WTC11 (cell line): ENCODE measurements around the gene GALNT18. TPM values are rescaled to one million over a fixed set of nuclear protein-coding genes. Genes with fewer than 3 reads are reported as not detected.

Experiments
- ATAC-seq: fragments of 200-7000 bp; cut with Tn5 transposase; 2 replicates; pipeline ENCODE4 v1.10.0; 2021; ENCODE audit warnings: mild to moderate bottlenecking, moderate library complexity
- CTCF ChIA-PET: fragments of 300-600 bp; sonication (Branson Sonifier 250); formaldehyde crosslinking; loops from one replicate; lab custom pipeline; 2021; ENCODE audit warnings: antibody characterized with exemption; lab: Charles Lee
- POLR2A ChIA-PET: fragments of 350-600 bp; sonication (Branson Sonifier 250); formaldehyde crosslinking; loops from one replicate; lab custom pipeline; 2021; ENCODE audit warnings: antibody characterized with exemption; lab: Charles Lee
- DNase-seq: peaks from one replicate; pipeline ENCODE4 v3.0.0; 2021; ENCODE audit warnings: low spot score
- H3K27ac Mint-ChIP-seq: 2 replicates; pipeline ENCODE4 v1.8.0; 2021; ENCODE audit warnings: mixed read lengths
- H3K27me3 Mint-ChIP-seq: 2 replicates; pipeline ENCODE4 v1.8.0; 2021; ENCODE audit warnings: low read depth, mild to moderate bottlenecking, moderate library complexity, mixed read lengths
- H3K36me3 Mint-ChIP-seq: 2 replicates; pipeline ENCODE4 v1.8.0; 2021; ENCODE audit warnings: mixed read lengths
- H3K4me1 Mint-ChIP-seq: 2 replicates; pipeline ENCODE4 v1.8.0; 2022; ENCODE audit warnings: mixed read lengths
- H3K4me3 Mint-ChIP-seq: 2 replicates; pipeline ENCODE4 v1.8.0; 2021; ENCODE audit warnings: mild to moderate bottlenecking, moderate library complexity, mixed read lengths
- H3K9me3 Mint-ChIP-seq: 2 replicates; pipeline ENCODE4 v1.8.0; 2021; ENCODE audit warnings: mixed read lengths
- ATF1 ChIP-seq: sonication (generic); formaldehyde crosslinking; IDR thresholded peaks from 2 replicates; pipeline ENCODE4 v1.8.1; 2023; ENCODE audit warnings: mild to moderate bottlenecking, moderate library complexity, missing genetic modification reagents
- EMX1 ChIP-seq: fragments of 250-450 bp; sonication (Bioruptor Pico); IDR thresholded peaks from 2 replicates; pipeline ENCODE4 v1.8.0; 2021; ENCODE audit warnings: mild to moderate bottlenecking
- ESRRA ChIP-seq: sonication (generic); formaldehyde crosslinking; IDR thresholded peaks from 2 replicates; pipeline ENCODE4 v1.8.1; 2022; ENCODE audit warnings: mild to moderate bottlenecking, missing genetic modification reagents, borderline replicate concordance
- FOXJ3 ChIP-seq: sonication (generic); formaldehyde crosslinking; IDR thresholded peaks from 2 replicates; pipeline ENCODE4 v1.9.0; 2021; ENCODE audit warnings: missing genetic modification reagents, mild to moderate bottlenecking, borderline replicate concordance
- GABPB1 ChIP-seq: sonication (generic); formaldehyde crosslinking; IDR thresholded peaks from 2 replicates; pipeline ENCODE4 v1.8.1; 2023; ENCODE audit warnings: mild to moderate bottlenecking, missing genetic modification reagents
- GRHL2 ChIP-seq: fragments of 250-450 bp; sonication (Bioruptor Pico); IDR thresholded peaks from 2 replicates; pipeline ENCODE4 v1.8.0; 2022; ENCODE audit warnings: mild to moderate bottlenecking, moderate library complexity; ENCODE audit not compliant: insufficient replicate concordance, severe bottlenecking
- JUN ChIP-seq: sonication (generic); formaldehyde crosslinking; IDR thresholded peaks from 2 replicates; pipeline ENCODE4 v1.8.0; 2023; ENCODE audit warnings: mild to moderate bottlenecking, missing genetic modification reagents
- MAX ChIP-seq: sonication (generic); formaldehyde crosslinking; IDR thresholded peaks from 2 replicates; pipeline ENCODE4 v1.8.0; 2022; ENCODE audit warnings: mild to moderate bottlenecking, missing genetic modification reagents
- RELA ChIP-seq: sonication (generic); formaldehyde crosslinking; IDR thresholded peaks from 2 replicates; pipeline ENCODE4 v1.8.1; 2022; ENCODE audit warnings: missing genetic modification reagents, mild to moderate bottlenecking, borderline replicate concordance
- USF2 ChIP-seq: sonication (generic); formaldehyde crosslinking; IDR thresholded peaks from 2 replicates; pipeline ENCODE4 v1.8.1; 2023; ENCODE audit warnings: mild to moderate bottlenecking, missing genetic modification reagents, moderate library complexity
- ZNF121 ChIP-seq: sonication (generic); formaldehyde crosslinking; IDR thresholded peaks from 2 replicates; pipeline ENCODE4 v1.8.0; 2023; ENCODE audit warnings: missing genetic modification reagents
- ZNF532 ChIP-seq: fragments of 250-450 bp; sonication (Bioruptor Pico); IDR thresholded peaks from 2 replicates; pipeline ENCODE4 v1.9.0; 2021; ENCODE audit warnings: mild to moderate bottlenecking, borderline replicate concordance
- ZNF671 ChIP-seq: fragments of 250-450 bp; sonication (Bioruptor Pico); IDR thresholded peaks from 2 replicates; pipeline ENCODE4 v1.8.0; 2021; ENCODE audit warnings: mild to moderate bottlenecking
- total RNA-seq: library from RNA; stranded (reverse); gene quantifications from 3 replicates; pipeline ENCODE4 v1.2.3, GENCODE V29; 2021
- TF ChIP-seq, protein P1 (sequence below): sonication (generic); formaldehyde crosslinking; IDR thresholded peaks from 2 replicates; pipeline ENCODE4 v1.8.0; 2022; ENCODE audit warnings: mild to moderate bottlenecking, missing genetic modification reagents
- TF ChIP-seq, protein P2 (sequence below): sonication (generic); formaldehyde crosslinking; IDR thresholded peaks from 2 replicates; pipeline ENCODE4 v1.8.0; 2022; ENCODE audit warnings: mild to moderate bottlenecking, missing genetic modification reagents
- TF ChIP-seq, protein P3 (sequence below): sonication (generic); formaldehyde crosslinking; conservative IDR thresholded peaks from 2 replicates; pipeline ENCODE4 v1.8.1; 2023; ENCODE audit warnings: mild to moderate bottlenecking, low read depth, missing genetic modification reagents, moderate library complexity

Gene GALNT18
- total RNA-seq, 1 experiment from 2014 or later, result 5.0 TPM

GRCh38 chr11:11268119-11268518 lies 353.7 kb downstream of the GALNT18 start:
- no peak for ATAC-seq
- H3K27me3 Mint-ChIP-seq, result no peaks in the 10 kb centered on the region; the same call in 1 of the 2 replicates
- no peak overlapping the region for H3K4me3 Mint-ChIP-seq
- no peak for DNase-seq
- no peak overlapping the region for H3K27ac Mint-ChIP-seq
- peaks cover 14% of the 10 kb centered on the region for H3K4me1 Mint-ChIP-seq
- ChIA-PET CTCF (interaction anchor here (1.1 to 1.7 kb wide), 2 partner anchors 229 to 240 kb away, joined by 3 to 5 read pairs; no protein-coding TSS in a partner anchor), POLR2A (no interaction called here)
- H3K36me3 Mint-ChIP-seq, result no peaks in the 10 kb centered on the region
- TF ChIP-seq GRHL2 (CRISPR knock-in tag), result no peak
- no peak for TF ChIP-seq ESRRA
- no peak for TF ChIP-seq MAX (CRISPR knock-in tag)
- no peak for TF ChIP-seq ATF1 (CRISPR knock-in tag)
- no peak for TF ChIP-seq ZNF121 (CRISPR knock-in tag)
- TF ChIP-seq, protein P1, sequence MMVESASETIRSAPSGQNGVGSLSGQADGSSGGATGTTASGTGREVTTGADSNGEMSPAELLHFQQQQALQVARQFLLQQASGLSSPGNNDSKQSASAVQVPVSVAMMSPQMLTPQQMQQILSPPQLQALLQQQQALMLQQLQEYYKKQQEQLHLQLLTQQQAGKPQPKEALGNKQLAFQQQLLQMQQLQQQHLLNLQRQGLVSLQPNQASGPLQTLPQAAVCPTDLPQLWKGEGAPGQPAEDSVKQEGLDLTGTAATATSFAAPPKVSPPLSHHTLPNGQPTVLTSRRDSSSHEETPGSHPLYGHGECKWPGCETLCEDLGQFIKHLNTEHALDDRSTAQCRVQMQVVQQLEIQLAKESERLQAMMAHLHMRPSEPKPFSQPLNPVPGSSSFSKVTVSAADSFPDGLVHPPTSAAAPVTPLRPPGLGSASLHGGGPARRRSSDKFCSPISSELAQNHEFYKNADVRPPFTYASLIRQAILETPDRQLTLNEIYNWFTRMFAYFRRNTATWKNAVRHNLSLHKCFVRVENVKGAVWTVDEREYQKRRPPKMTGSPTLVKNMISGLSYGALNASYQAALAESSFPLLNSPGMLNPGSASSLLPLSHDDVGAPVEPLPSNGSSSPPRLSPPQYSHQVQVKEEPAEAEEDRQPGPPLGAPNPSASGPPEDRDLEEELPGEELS (CRISPR knock-in tag), result no peak
- no peaks in the 10 kb centered on the region for H3K9me3 Mint-ChIP-seq

- H3K4me1 Mint-ChIP-seq, result peaks cover 14% of the 10 kb centered on the region
- H3K27me3 Mint-ChIP-seq, result no peaks in the 10 kb centered on the region; the same call in 1 of the 2 replicates
- no peaks in the 10 kb centered on the region for H3K36me3 Mint-ChIP-seq
- no peak for DNase-seq
- no peak for ATAC-seq
- H3K9me3 Mint-ChIP-seq, result no peaks in the 10 kb centered on the region
- TF ChIP-seq, protein P2, sequence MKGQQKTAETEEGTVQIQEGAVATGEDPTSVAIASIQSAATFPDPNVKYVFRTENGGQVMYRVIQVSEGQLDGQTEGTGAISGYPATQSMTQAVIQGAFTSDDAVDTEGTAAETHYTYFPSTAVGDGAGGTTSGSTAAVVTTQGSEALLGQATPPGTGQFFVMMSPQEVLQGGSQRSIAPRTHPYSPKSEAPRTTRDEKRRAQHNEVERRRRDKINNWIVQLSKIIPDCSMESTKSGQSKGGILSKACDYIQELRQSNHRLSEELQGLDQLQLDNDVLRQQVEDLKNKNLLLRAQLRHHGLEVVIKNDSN (CRISPR knock-in tag), result no peak
- TF ChIP-seq EMX1 (CRISPR knock-in tag) (no peak), JUN (CRISPR knock-in tag) (no peak), GABPB1 (CRISPR knock-in tag) (no peak), ZNF532 (no peak), RELA (CRISPR knock-in tag) (no peak), FOXJ3 (CRISPR knock-in tag) (no peak), USF2 (no peak), ZNF671 (CRISPR knock-in tag) (no peak)
- TF ChIP-seq, protein P3, sequence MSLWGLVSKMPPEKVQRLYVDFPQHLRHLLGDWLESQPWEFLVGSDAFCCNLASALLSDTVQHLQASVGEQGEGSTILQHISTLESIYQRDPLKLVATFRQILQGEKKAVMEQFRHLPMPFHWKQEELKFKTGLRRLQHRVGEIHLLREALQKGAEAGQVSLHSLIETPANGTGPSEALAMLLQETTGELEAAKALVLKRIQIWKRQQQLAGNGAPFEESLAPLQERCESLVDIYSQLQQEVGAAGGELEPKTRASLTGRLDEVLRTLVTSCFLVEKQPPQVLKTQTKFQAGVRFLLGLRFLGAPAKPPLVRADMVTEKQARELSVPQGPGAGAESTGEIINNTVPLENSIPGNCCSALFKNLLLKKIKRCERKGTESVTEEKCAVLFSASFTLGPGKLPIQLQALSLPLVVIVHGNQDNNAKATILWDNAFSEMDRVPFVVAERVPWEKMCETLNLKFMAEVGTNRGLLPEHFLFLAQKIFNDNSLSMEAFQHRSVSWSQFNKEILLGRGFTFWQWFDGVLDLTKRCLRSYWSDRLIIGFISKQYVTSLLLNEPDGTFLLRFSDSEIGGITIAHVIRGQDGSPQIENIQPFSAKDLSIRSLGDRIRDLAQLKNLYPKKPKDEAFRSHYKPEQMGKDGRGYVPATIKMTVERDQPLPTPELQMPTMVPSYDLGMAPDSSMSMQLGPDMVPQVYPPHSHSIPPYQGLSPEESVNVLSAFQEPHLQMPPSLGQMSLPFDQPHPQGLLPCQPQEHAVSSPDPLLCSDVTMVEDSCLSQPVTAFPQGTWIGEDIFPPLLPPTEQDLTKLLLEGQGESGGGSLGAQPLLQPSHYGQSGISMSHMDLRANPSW, result no peak
- TF ChIP-seq, protein P1 (CRISPR knock-in tag), result no peak
- ChIA-PET POLR2A (no interaction called here), CTCF (interaction anchor here (0.8 to 1.7 kb wide), 4 partner anchors 121 to 334 kb away, joined by 3 to 5 read pairs (median 3); no protein-coding TSS in a partner anchor)
- no peak overlapping the region for H3K4me3 Mint-ChIP-seq
- no peak overlapping the region for H3K27ac Mint-ChIP-seq
Measured at GRCh38 chr11:11267312-11267711, 354.5 kb downstream of the GALNT18 start.
